Smooth muscle cell (in vitro differentiated cells): ENCODE measurements around the gene MRPS18B. TPM values are rescaled to one million over a fixed set of nuclear protein-coding genes. Genes with fewer than 3 reads are reported as not detected.

Source experiments
- DNase-seq: peaks from one replicate; lab custom pipeline; 2025; ENCODE audit not compliant: unreplicated experiment; lab: John Stamatoyannopoulos, UW
- H2AFZ ChIP-seq: fragments of 200-600 bp; sonication (generic); 2 replicates; pipeline ENCODE4 v1.6.0; 2016; ENCODE audit warnings: antibody characterized with exemption, low read depth, mild to moderate bottlenecking
- H3F3A ChIP-seq: fragments of 200-600 bp; sonication (generic); 2 replicates; pipeline ENCODE4 v1.6.0; 2017; ENCODE audit warnings: antibody characterized with exemption, low read depth
- H3K27ac ChIP-seq: fragments of 200-600 bp; sonication (generic); 2 replicates; pipeline ENCODE4 v1.5.1; 2016; ENCODE audit warnings: low read depth, mild to moderate bottlenecking
- H3K27me3 ChIP-seq: fragments of 200-600 bp; sonication (generic); 2 replicates; pipeline ENCODE4 v1.6.1; 2016; ENCODE audit warnings: low read depth, mild to moderate bottlenecking
- H3K36me3 ChIP-seq: fragments of 200-600 bp; sonication (generic); 2 replicates; pipeline ENCODE4 v1.5.1; 2016; ENCODE audit warnings: low read depth
- H3K4me1 ChIP-seq: fragments of 200-600 bp; sonication (generic); 2 replicates; pipeline ENCODE4 v1.5.1; 2016; ENCODE audit warnings: low read depth
- H3K4me2 ChIP-seq: fragments of 200-600 bp; sonication (generic); 2 replicates; pipeline ENCODE4 v1.6.0; 2016; ENCODE audit warnings: mild to moderate bottlenecking
- H3K4me3 ChIP-seq: fragments of 200-600 bp; sonication (generic); 2 replicates; pipeline ENCODE4 v1.5.1; 2016; ENCODE audit warnings: mild to moderate bottlenecking
- H3K79me2 ChIP-seq: fragments of 200-600 bp; sonication (generic); 2 replicates; pipeline ENCODE4 v1.6.0; 2016; ENCODE audit warnings: low read depth, mild to moderate bottlenecking
- H3K9ac ChIP-seq: fragments of 200-600 bp; sonication (generic); 2 replicates; pipeline ENCODE4 v1.6.0; 2016; ENCODE audit warnings: low read depth
- H3K9me3 ChIP-seq: fragments of 200-600 bp; sonication (generic); replicated peaks from 2 replicates; pipeline ENCODE4 v1.5.1; 2016; ENCODE audit warnings: low read depth
- H4K20me1 ChIP-seq: fragments of 200-600 bp; sonication (generic); 2 replicates; pipeline ENCODE4 v1.6.0; 2016; ENCODE audit warnings: low read depth
- CTCF ChIP-seq: fragments of 200-600 bp; sonication (generic); IDR thresholded peaks from 2 replicates; pipeline ENCODE4 v1.5.1; 2017; ENCODE audit warnings: borderline replicate concordance, mild to moderate bottlenecking, antibody characterized with exemption; ENCODE audit not compliant: insufficient read depth, poor library complexity, severe bottlenecking
- WGBS: methylation state at CpG from one replicate; pipeline ENCODE4 v1.1.7; 2016; ENCODE audit warnings: low lambda C conversion rate; 5-methylcytosine and 5-hydroxymethylcytosine counted together
- polyA plus RNA-seq: library from polyadenylated mRNA; unstranded; fragments of >200 nt; fragmentation: Nextera tagmentation; extraction: Ambion mirVana; gene quantifications from 2 replicates; pipeline ENCODE4 v1.2.1, GENCODE V29; 2016
- total RNA-seq: library from RNA; depleted of rRNA; stranded (reverse); fragments of >200 nt; gene quantifications from 2 replicates; pipeline ENCODE4 v1.2.3, GENCODE V29; 2014

The MRPS18B gene
- total and polyA plus RNA-seq, 2 experiments from 2014 or later = 53.2 to 70.0 TPM

- Histone ChIP-seq H3F3A (no peaks in the 10 kb centered on the region), H3K4me1 (no peaks in the 10 kb centered on the region), H2AFZ (no peak overlapping the region), H3K4me2 (no peak overlapping the region), H3K36me3 (peaks cover 16% of the 10 kb centered on the region), H3K27ac (no peak overlapping the region), H3K79me2 (peaks cover 43% of the 10 kb centered on the region), H3K4me3 (no peak overlapping the region), H3K9ac (no peak overlapping the region), H3K27me3 (no peaks in the 10 kb centered on the region), H4K20me1 (peaks cover 43% of the 10 kb centered on the region), H3K9me3 (no peaks in the 10 kb centered on the region)
- WGBS = 96% methylated on average over 8 of the region's 8 CpGs
- DNase-seq = no peak
- no peak for TF ChIP-seq CTCF
Measured at GRCh38 chr6:30578051-30578450, 39.6 kb upstream of the MRPS18B start.

- Histone ChIP-seq H3K27ac (no peak overlapping the region), H3K9me3 (no peaks in the 10 kb centered on the region), H4K20me1 (no peaks in the 10 kb centered on the region), H3K27me3 (no peaks in the 10 kb centered on the region), H3K79me2 (no peaks in the 10 kb centered on the region), H2AFZ (no peak overlapping the region), H3F3A (no peaks in the 10 kb centered on the region), H3K9ac (no peak overlapping the region), H3K4me1 (no peaks in the 10 kb centered on the region), H3K4me2 (no peak overlapping the region), H3K36me3 (peaks cover 14% of the 10 kb centered on the region), H3K4me3 (no peak overlapping the region)
- WGBS = 95% methylated on average over 5 of the region's 5 CpGs
- no peak for TF ChIP-seq CTCF
- DNase-seq = no peak
Measured at GRCh38 chr6:30583921-30584320, 33.7 kb upstream of the MRPS18B start.

GRCh38 chr6:30589754-30590358 is 27.8 kb upstream of the MRPS18B start:
- H3K79me2 ChIP-seq = no peaks in the 10 kb centered on the region
- no peak for DNase-seq
- H2AFZ ChIP-seq = no peak overlapping the region
- 99% methylated on average over 15 of the region's 15 CpGs for WGBS
- peak overlapping the region; percentile 27 for H3K27ac ChIP-seq
- H3K9me3 ChIP-seq = no peaks in the 10 kb centered on the region
- TF ChIP-seq CTCF = no peak
- H3F3A ChIP-seq = peaks cover 27% of the 10 kb centered on the region
- H3K4me1 ChIP-seq = no peaks in the 10 kb centered on the region
- no peak overlapping the region for H3K9ac ChIP-seq
- H3K4me3 ChIP-seq = no peak overlapping the region
- no peaks in the 10 kb centered on the region for H3K27me3 ChIP-seq
- peaks cover 7% of the 10 kb centered on the region for H4K20me1 ChIP-seq
- H3K36me3 ChIP-seq = peaks cover 6% of the 10 kb centered on the region
- no peak overlapping the region for H3K4me2 ChIP-seq

GRCh38 chr6:30590509-30590908 is 27.1 kb upstream of the MRPS18B start:
- no peak overlapping the region for H3K4me3 ChIP-seq
- H3K79me2 ChIP-seq = no peaks in the 10 kb centered on the region
- H3F3A ChIP-seq = peaks cover 32% of the 10 kb centered on the region
- no peaks in the 10 kb centered on the region for H3K4me1 ChIP-seq
- peaks cover 6% of the 10 kb centered on the region for H3K36me3 ChIP-seq
- H3K9ac ChIP-seq = no peak overlapping the region
- TF ChIP-seq CTCF = no peak
- no peaks in the 10 kb centered on the region for H3K9me3 ChIP-seq
- H4K20me1 ChIP-seq = peaks cover 7% of the 10 kb centered on the region
- no peak overlapping the region for H2AFZ ChIP-seq
- WGBS = 89% methylated on average over 8 of the region's 8 CpGs
- no peak overlapping the region for H3K4me2 ChIP-seq
- peak overlapping the region; percentile 27 for H3K27ac ChIP-seq
- H3K27me3 ChIP-seq = no peaks in the 10 kb centered on the region
- DNase-seq = no peak
